Esophagus squamous epithelium (tissue), 5 donors: ENCODE data around the gene SLC2A4. TPM values are rescaled to one million over a fixed set of nuclear protein-coding genes. Genes with fewer than 3 reads are reported as not detected.

Experiments
- DNase-seq: peaks from one replicate; lab custom pipeline; 2025; lab: John Stamatoyannopoulos, UW
- H3K27ac ChIP-seq, 4 donors: fragments of 200-600 bp; sonication (generic); one replicate each; pipeline ENCODE4 v1.5.1; 2016 to 2019; ENCODE audit warnings: mild to moderate bottlenecking in 1 of 4
- H3K27me3 ChIP-seq, 4 donors: fragments of 200-600 bp; sonication (generic); 1 replicate in 3 of 4; 2 replicates in 1 of 4; pipeline versions ENCODE4 v1.5.1 to v1.6.0; 2017 to 2021; ENCODE audit warnings: antibody characterized with exemption in 1 of 4
- H3K36me3 ChIP-seq, 3 donors: fragments of 200-600 bp; sonication (generic); one replicate each; pipeline ENCODE4 v1.5.1; 2016 to 2019
- H3K4me1 ChIP-seq, 3 donors: fragments of 200-600 bp; sonication (generic); one replicate each; pipeline ENCODE4 v1.5.1; 2017 to 2019
- H3K4me3 ChIP-seq, 4 donors: fragments of 200-600 bp; sonication (generic); 1 replicate in 3 of 4; 2 replicates in 1 of 4; pipeline ENCODE4 v1.5.1; 2016 to 2019; ENCODE audit warnings: mild to moderate bottlenecking in 2 of 4, moderate library complexity in 1 of 4
- H3K9me3 ChIP-seq, 3 donors: fragments of 200-600 bp; sonication (generic); one replicate each; pipeline ENCODE4 v1.5.1; 2016 to 2019
- CTCF ChIP-seq, 6 experiments: fragments of 450-650 bp in 4 of 6; fragments of 200-600 bp in 2 of 6; sonication (generic) in 2 of 6; IDR thresholded peaks; one replicate each; pipeline ENCODE4 v1.5.1; 2016 to 2019; ENCODE audit warnings: antibody characterized with exemption in 6 of 6, mild to moderate bottlenecking in 4 of 6, moderate library complexity in 4 of 6
- POLR2A ChIP-seq, 4 donors: fragments of 450-650 bp; IDR thresholded peaks; one replicate each; pipeline ENCODE4 v1.6.1; 2017; ENCODE audit warnings: antibody characterized with exemption in 4 of 4, mild to moderate bottlenecking in 4 of 4, moderate library complexity in 3 of 4
- WGBS, 2 donors: methylation state at CpG; one replicate each; pipeline ENCODE4 v1.1.5; 2018; 5-methylcytosine and 5-hydroxymethylcytosine counted together
- intact Hi-C: fragments of 100-400 bp; cut with DNase I; formaldehyde crosslinking; loops from one replicate; pipeline ENCODE4 v1.15.0; 2022
- total RNA-seq, 4 donors: library from RNA; depleted of rRNA; stranded (reverse); fragments of >200 nt; gene quantifications; one replicate each; pipeline ENCODE4 v1.1.0, GENCODE V29; 2016
- donor health status: DM: yes; HTN: yes; CAD: no.

SLC2A4 gene
- total RNA-seq, 4 donors from 2014 or later: 0.83 to 21.7 (median 2.5) TPM

GRCh38 chr17:7293816-7294613 is 12.5 kb downstream of the SLC2A4 start:
- Histone ChIP-seq H3K36me3 (no peaks in the 10 kb centered on the region), H3K27me3 (peaks cover 0 to 63% (median 0%) of the 10 kb centered on the region in 4 donors), H3K4me1 (peaks cover 32 to 57% (median 37%) of the 10 kb centered on the region in 3 donors), H3K9me3 (no peaks in the 10 kb centered on the region), H3K4me3 (peak overlapping the region; percentile 12 to 62 (median 40)), H3K27ac (peak overlapping the region; percentile 34 to 84 (median 67))
- no peak for DNase-seq
- intact Hi-C loops: no loop called here
- TF ChIP-seq CTCF (IDR thresholded peaks at IDR 0.05) (no peak), POLR2A (IDR thresholded peaks at IDR 0.05) (no peak)
- 26 to 30% methylated on average over 2 to 8 of the region's 75 CpGs for WGBS, 2 donors

GRCh38 chr17:7294614-7295153 is 13.2 kb downstream of the SLC2A4 start, which contains the start of gene YBX2:
Gene YBX2 (minus strand): TSS chr17:7294639. CDS start chr17:7294500, 139 bp downstream.
- Histone ChIP-seq H3K4me1 (peaks cover 32 to 57% (median 37%) of the 10 kb centered on the region in 3 donors), H3K4me3 (peak within 1 kb of the TSS; percentile 12 to 62 (median 40)), H3K27ac (peak within 1 kb of the TSS; percentile 34 to 84 (median 67)), H3K9me3 (no peaks in the 10 kb centered on the region), H3K36me3 (no peaks in the 10 kb centered on the region), H3K27me3 (peaks cover 0 to 58% (median 0%) of the 10 kb centered on the region in 4 donors)
- intact Hi-C loops: no loop called here
- WGBS, 2 donors: 0 to 17% methylated on average over 2 to 6 of the region's 57 CpGs
- DNase-seq: no peak
- no peak for TF ChIP-seq POLR2A (IDR thresholded peaks at IDR 0.05)
- TF ChIP-seq CTCF (IDR thresholded peaks at IDR 0.05): no peak

- Histone ChIP-seq H3K27ac (peak overlapping the region; percentile 3 to 84 (median 64)), H3K36me3 (no peaks in the 10 kb centered on the region), H3K9me3 (no peaks in the 10 kb centered on the region), H3K4me3 (peak overlapping the region in 3 of 4 donors; percentile 33 to 62 (median 46)), H3K27me3 (peaks cover 0 to 50% (median 0%) of the 10 kb centered on the region in 4 donors), H3K4me1 (peaks cover 32 to 57% (median 37%) of the 10 kb centered on the region in 3 donors)
- WGBS, 2 donors: 53 to 55% methylated on average over 31 to 35 of the region's 42 CpGs
- intact Hi-C loops: no loop called here
- TF ChIP-seq CTCF (IDR thresholded peaks at IDR 0.05): no peak
- no peak for TF ChIP-seq POLR2A (IDR thresholded peaks at IDR 0.05)
- no peak for DNase-seq
Observed at GRCh38 chr17:7295230-7296180, 14.0 kb downstream of the SLC2A4 start.

- 6 to 11% methylated on average over 7 to 8 of the region's 51 CpGs for WGBS, 2 donors
- H3K9me3 ChIP-seq: no peaks in the 10 kb centered on the region
- TF ChIP-seq POLR2A (IDR thresholded peaks at IDR 0.05) (no peak), CTCF (IDR thresholded peaks at IDR 0.05) (peak; percentile 96 to 97 (median 96))
- peak overlapping the region in 3 of 4 donors; percentile 21 to 50 (median 34) for H3K4me3 ChIP-seq
- DNase-seq: no peak
- H3K4me1 ChIP-seq: peaks cover 32 to 56% (median 37%) of the 10 kb centered on the region in 3 donors
- H3K27ac ChIP-seq: peak overlapping the region; percentile 0 to 84 (median 24)
- intact Hi-C loops: no loop called here
- H3K27me3 ChIP-seq: peaks cover 0 to 42% (median 0%) of the 10 kb centered on the region in 4 donors
- no peaks in the 10 kb centered on the region for H3K36me3 ChIP-seq
Observed at GRCh38 chr17:7296189-7296861, 14.8 kb downstream of the SLC2A4 start.
